HepG2 (cell line): ENCODE data around the gene NAT9.

ENCODE experiments used
- CEBPB ChIP-seq: IDR thresholded peaks from 2 replicates; pipeline ENCODE4 v1.6.1; 2011; ENCODE audit warnings: low read depth, low read length, improper control_type of control experiment, borderline replicate concordance
- KDM5B ChIP-seq: sonication (generic); formaldehyde crosslinking; IDR thresholded peaks from 2 replicates; pipeline ENCODE4 v1.4.0; 2020; ENCODE audit warnings: missing genetic modification reagents, mild to moderate bottlenecking, borderline replicate concordance
- MAFG ChIP-seq: sonication (generic); formaldehyde crosslinking; IDR thresholded peaks from 2 replicates; pipeline ENCODE4 v1.5.1; 2020; ENCODE audit warnings: mild to moderate bottlenecking, missing genetic modification reagents
- NCOR1 ChIP-seq: fragments of 200-600 bp; sonication (generic); IDR thresholded peaks from 2 replicates; pipeline ENCODE4 v1.7.0; 2017; ENCODE audit warnings: antibody characterized with exemption, low read length, borderline replicate concordance
- POLR2A ChIP-seq, 2 experiments: IDR thresholded peaks; 2 replicates each; pipeline ENCODE4 v1.6.1; 2011; ENCODE audit warnings: low read depth in 2 of 2, low read length in 2 of 2, mild to moderate bottlenecking in 1 of 2, moderate library complexity in 1 of 2; ENCODE audit not compliant: insufficient read depth in 1 of 2
- POLR2AphosphoS2 ChIP-seq: IDR thresholded peaks from 2 replicates; pipeline ENCODE4 v1.6.1; 2011; ENCODE audit warnings: low read depth, low read length, improper control_type of control experiment
- SAFB2 ChIP-seq: sonication (generic); formaldehyde crosslinking; IDR thresholded peaks from 2 replicates; pipeline ENCODE4 v1.5.1; 2020; ENCODE audit warnings: missing genetic modification reagents, low read depth, mild to moderate bottlenecking, borderline replicate concordance

DNA sequence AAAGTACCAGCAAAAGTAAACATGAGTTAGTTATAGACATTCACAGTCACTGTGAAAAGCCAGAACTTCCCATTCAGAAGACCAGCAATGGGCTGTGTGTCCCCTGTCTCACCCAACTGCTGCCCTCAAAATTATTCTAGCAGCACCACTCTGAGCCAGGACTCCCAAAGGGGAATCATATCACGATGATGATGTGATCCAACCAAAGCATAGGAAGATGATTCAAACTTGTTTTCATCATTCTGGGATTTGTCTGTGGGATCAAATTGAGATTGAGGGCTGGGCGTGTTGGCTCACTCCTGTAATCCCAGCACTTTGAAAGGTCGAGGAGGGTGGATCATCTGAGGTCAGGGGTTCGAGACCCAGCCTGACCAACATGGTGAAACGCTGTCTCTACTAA, 6.4 kb upstream of the NAT9 start:
- no peak for TF ChIP-seq CEBPB
- TF ChIP-seq POLR2AphosphoS2, result no peak
- no peak for TF ChIP-seq NCOR1
- TF ChIP-seq MAFG (CRISPR knock-in tag), result no peak
- no peak for TF ChIP-seq POLR2A (IDR thresholded peaks at IDR 0.05; ENCODE audit: insufficient read depth in 1 of 2, low read depth in 2 of 2, low read length in 2 of 2)
- TF ChIP-seq KDM5B (CRISPR knock-in tag), result no peak
- no peak for TF ChIP-seq SAFB2 (CRISPR knock-in tag)
